ENCODE measurements around the gene BCL2. TPM values are rescaled to one million over a fixed set of nuclear protein-coding genes. Genes with fewer than 3 reads are reported as not detected.
"Not testable (repeated sequence)": the region's sequence is repeated elsewhere in the genome, so short reads cannot be mapped to it uniquely, and the experiment has no call there.

The BCL2 gene
- total RNA-seq, 1 donor from 2014 or later: 17.3 TPM

GRCh38 chr18:63192885-63193349, 126.7 kb downstream of the BCL2 start:
- Histone ChIP-seq H3K4me3 (no peak overlapping the region), H3K9me3 (no peaks in the 10 kb centered on the region), H3K27ac (no peak overlapping the region), H3K36me3 (no peaks in the 10 kb centered on the region), H3K27me3 (no peaks in the 10 kb centered on the region), H3K4me1 (peaks cover 4% of the 10 kb centered on the region)
- DNase-seq: no peak
- intact Hi-C loops (cut with DNase I): no loop called here
- TF ChIP-seq CTCF (IDR thresholded peaks at IDR 0.05): no peak
- peak; percentile 63 for ATAC-seq

GRCh38 chr18:63192126-63192884, 127.3 kb downstream of the BCL2 start:
- Histone ChIP-seq H3K4me1 (no peaks in the 10 kb centered on the region), H3K27ac (no peak overlapping the region), H3K9me3 (no peaks in the 10 kb centered on the region), H3K4me3 (no peak overlapping the region), H3K36me3 (no peaks in the 10 kb centered on the region), H3K27me3 (no peaks in the 10 kb centered on the region)
- intact Hi-C loops (cut with DNase I): no loop called here
- no peak for TF ChIP-seq CTCF (IDR thresholded peaks at IDR 0.05)
- DNase-seq (no peak), ATAC-seq (peak; percentile 77)

GRCh38 chr18:63191413-63191812, 128.2 kb downstream of the BCL2 start:
- intact Hi-C loops (cut with DNase I): no loop called here

GRCh38 chr18:63190838-63191237, 128.7 kb downstream of the BCL2 start:
- intact Hi-C loops (cut with DNase I); H3K9me3 ChIP-seq: not testable (repeated sequence)

More at GRCh38 chr18:63191413-63191812, 128.2 kb downstream of the BCL2 start:
- ATAC-seq: no peak
- H3K36me3 ChIP-seq: no peaks in the 10 kb centered on the region
- DNase-seq: no peak
- H3K4me3 ChIP-seq: no peak overlapping the region
- no peak overlapping the region for H3K27ac ChIP-seq
- no peaks in the 10 kb centered on the region for H3K4me1 ChIP-seq
- H3K9me3 ChIP-seq: no peaks in the 10 kb centered on the region
- H3K27me3 ChIP-seq: no peaks in the 10 kb centered on the region
- TF ChIP-seq CTCF (IDR thresholded peaks at IDR 0.05): no peak

GRCh38 chr18:63189817-63190216, 129.8 kb downstream of the BCL2 start:
- Histone ChIP-seq H3K9me3 (no peaks in the 10 kb centered on the region), H3K36me3 (no peaks in the 10 kb centered on the region), H3K27me3 (no peaks in the 10 kb centered on the region), H3K4me1 (no peaks in the 10 kb centered on the region), H3K27ac (no peak overlapping the region), H3K4me3 (no peak overlapping the region)
- intact Hi-C loops (cut with DNase I): no loop called here
- no peak for TF ChIP-seq CTCF (IDR thresholded peaks at IDR 0.05)
- no peak for ATAC-seq
- DNase-seq: no peak

More at GRCh38 chr18:63190838-63191237, 128.7 kb downstream of the BCL2 start:
- H3K4me3 ChIP-seq, H3K4me1 ChIP-seq, H3K27ac ChIP-seq, H3K36me3 ChIP-seq, H3K27me3 ChIP-seq, ATAC-seq, DNase-seq: not testable (repeated sequence)

- H3K27ac ChIP-seq: no peak overlapping the region
- no peak for DNase-seq
- H3K27me3 ChIP-seq: no peaks in the 10 kb centered on the region
- H3K4me1 ChIP-seq: no peaks in the 10 kb centered on the region
- intact Hi-C loops (cut with DNase I): no loop called here
- no peak for TF ChIP-seq CTCF (IDR thresholded peaks at IDR 0.05)
- H3K9me3 ChIP-seq: no peaks in the 10 kb centered on the region
- no peak overlapping the region for H3K4me3 ChIP-seq
- ATAC-seq: no peak
- H3K36me3 ChIP-seq: no peaks in the 10 kb centered on the region
Observed at GRCh38 chr18:63189041-63189440, 130.5 kb downstream of the BCL2 start.
